A673 (cell line): Measurements from ENCODE around the gene KCNMA1. TPM values are rescaled to one million over a fixed set of nuclear protein-coding genes. Genes with fewer than 3 reads are reported as not detected.

Experiments used
- BruUV-seq: library from RNA; stranded (reverse); fragments of 400-500 nt; replicated peaks from 2 replicates; lab custom pipeline; 2021; lab: Mats Ljungman, UMichigan
- CTCF ChIA-PET: fragments of 300-600 bp; sonication (Branson Sonifier 250); formaldehyde crosslinking; loops from one replicate; lab custom pipeline; 2022; ENCODE audit warnings: antibody characterized with exemption; lab: Charles Lee
- POLR2A ChIA-PET: fragments of 300-600 bp; sonication (Branson Sonifier 250); formaldehyde crosslinking; loops from one replicate; lab custom pipeline; 2022; ENCODE audit warnings: antibody characterized with exemption; ENCODE audit not compliant: low non-redundant PET; lab: Charles Lee
- DNase-seq: peaks from one replicate; pipeline ENCODE4 v3.0.0-alpha.2; 2015; ENCODE audit warnings: low spot score
- H3K27ac ChIP-seq: fragments of 200-600 bp; sonication (generic); 2 replicates; pipeline ENCODE4 v1.5.1; 2016; ENCODE audit warnings: mixed run types, low read depth, mild to moderate bottlenecking, mixed read lengths, antibody characterized with exemption, low read length; ENCODE audit not compliant: poor library complexity, severe bottlenecking
- H3K27me3 ChIP-seq: fragments of 200-600 bp; sonication (generic); replicated peaks from 2 replicates; pipeline ENCODE4 v1.6.1; 2017; ENCODE audit warnings: mixed run types, low read depth, mild to moderate bottlenecking, mixed read lengths, antibody characterized with exemption, low read length; ENCODE audit not compliant: insufficient read depth, poor library complexity
- H3K36me3 ChIP-seq: fragments of 200-600 bp; sonication (generic); 2 replicates; pipeline ENCODE4 v1.6.1; 2016; ENCODE audit warnings: mixed run types, mild to moderate bottlenecking, mixed read lengths, antibody characterized with exemption, low read length; ENCODE audit not compliant: insufficient read depth, poor library complexity, severe bottlenecking
- H3K4me1 ChIP-seq: fragments of 200-600 bp; sonication (generic); 2 replicates; pipeline ENCODE4 v1.6.1; 2017; ENCODE audit warnings: mixed run types, mild to moderate bottlenecking, mixed read lengths, antibody characterized with exemption, low read length; ENCODE audit not compliant: insufficient read depth, poor library complexity, severe bottlenecking
- H3K4me3 ChIP-seq: fragments of 200-600 bp; sonication (generic); 2 replicates; pipeline ENCODE4 v1.5.1; 2016; ENCODE audit warnings: low read depth, mixed run types, mild to moderate bottlenecking, mixed read lengths, low read length; ENCODE audit not compliant: poor library complexity, severe bottlenecking
- H3K9me3 ChIP-seq: fragments of 200-600 bp; sonication (generic); 2 replicates; pipeline ENCODE4 v1.6.1; 2016; ENCODE audit warnings: mixed run types, low read depth, mild to moderate bottlenecking, mixed read lengths, antibody characterized with exemption, low read length; ENCODE audit not compliant: poor library complexity, severe bottlenecking
- CTCF ChIP-seq: fragments of 300-800, 200-600 bp; sonication (generic); conservative IDR thresholded peaks from 2 replicates; pipeline ENCODE4 v1.5.1; 2017; ENCODE audit warnings: low read depth, mild to moderate bottlenecking, antibody characterized with exemption, low read length, moderate library complexity, mixed read lengths
- EZH2 ChIP-seq: fragments of 200-600 bp; sonication (generic); IDR thresholded peaks from 2 replicates; pipeline ENCODE4 v1.6.1; 2017; ENCODE audit warnings: borderline replicate concordance, low read depth, mild to moderate bottlenecking, mixed read lengths, antibody characterized with exemption, low read length; ENCODE audit not compliant: poor library complexity, severe bottlenecking
- intact Hi-C: fragments of 100-400 bp; cut with micrococcal nuclease; formaldehyde crosslinking; loops from one replicate; pipeline ENCODE4 v1.10.0; 2022; ENCODE audit not compliant: unreplicated experiment
- total RNA-seq: library from RNA; stranded (reverse); gene quantifications from 2 replicates; pipeline ENCODE4 v1.2.3, GENCODE V29; 2021

Gene KCNMA1
- total RNA-seq, 1 experiment from 2014 or later, result 0.84 TPM

- Histone ChIP-seq H3K36me3 (no peaks in the 10 kb centered on the region), H3K9me3 (no peaks in the 10 kb centered on the region), H3K4me3 (no peak overlapping the region), H3K4me1 (no peaks in the 10 kb centered on the region), H3K27ac (no peak overlapping the region), H3K27me3 (no peaks in the 10 kb centered on the region)
- CTCF ChIA-PET, result interaction anchor here (1.2 kb wide), 1 partner anchor 183 kb away, joined by 4 read pairs; no protein-coding TSS in a partner anchor
- TF ChIP-seq EZH2, result no peak
- no peak for TF ChIP-seq CTCF
- no TSS peak for BruUV-seq
- POLR2A ChIA-PET, result no interaction called here
- intact Hi-C loops, result no loop called here
- DNase-seq, result no peak
These were observed 288.4 kb downstream of the KCNMA1 start for GRCh38 chr10:77349226-77349625.

DNA sequence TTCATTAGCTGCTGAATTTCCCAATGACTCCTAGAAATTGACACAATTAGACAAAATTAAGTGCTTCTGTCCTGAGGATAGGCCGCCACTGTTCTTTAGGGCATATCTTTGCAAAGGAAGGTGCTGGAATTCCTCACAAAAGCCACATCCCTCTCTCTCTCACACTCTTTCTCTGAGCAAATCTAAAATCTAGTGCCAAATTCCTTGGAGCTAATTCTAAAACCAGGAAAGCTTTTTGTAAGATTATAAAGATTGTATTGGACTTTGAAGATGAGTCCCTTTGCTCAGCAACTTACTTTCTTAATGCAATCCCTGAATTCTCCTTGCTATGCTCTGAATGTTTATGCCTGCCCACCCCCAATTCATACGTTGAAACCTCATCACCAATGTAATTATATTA, 288.9 kb downstream of the KCNMA1 start:
- no peaks in the 10 kb centered on the region for H3K27me3 ChIP-seq
- BruUV-seq, result no TSS peak
- CTCF ChIA-PET, result interaction anchor here (1.2 kb wide), 1 partner anchor 183 kb away, joined by 4 read pairs; no protein-coding TSS in a partner anchor
- no peak for TF ChIP-seq CTCF
- TF ChIP-seq EZH2, result no peak
- H3K4me3 ChIP-seq, result no peak overlapping the region
- H3K36me3 ChIP-seq, result no peaks in the 10 kb centered on the region
- intact Hi-C loops, result no loop called here
- H3K4me1 ChIP-seq, result no peaks in the 10 kb centered on the region
- POLR2A ChIA-PET, result no interaction called here
- H3K9me3 ChIP-seq, result no peaks in the 10 kb centered on the region
- DNase-seq, result no peak
- H3K27ac ChIP-seq, result no peak overlapping the region

DNA sequence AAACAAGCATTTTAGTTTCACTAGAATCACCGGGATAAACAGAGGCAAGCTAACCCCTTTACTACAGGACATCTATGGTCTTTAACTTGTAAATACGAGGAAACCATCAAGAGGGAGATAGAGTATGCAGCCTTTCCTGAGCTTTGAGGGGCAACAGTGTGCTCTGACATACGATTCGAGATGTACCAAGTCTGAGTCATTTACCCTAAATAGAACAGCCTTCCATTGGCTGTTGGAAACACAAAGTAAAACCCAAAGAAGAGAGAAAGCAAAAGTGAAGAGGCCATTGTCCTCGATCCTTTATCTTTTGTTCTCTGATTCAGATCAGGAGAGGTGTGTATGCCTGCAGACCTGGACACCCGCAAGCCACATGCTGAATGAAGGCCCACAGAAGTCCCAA, 289.5 kb downstream of the KCNMA1 start:
- H3K9me3 ChIP-seq, result no peaks in the 10 kb centered on the region
- no peaks in the 10 kb centered on the region for H3K27me3 ChIP-seq
- H3K27ac ChIP-seq, result no peak overlapping the region
- H3K4me1 ChIP-seq, result no peaks in the 10 kb centered on the region
- CTCF ChIA-PET, result interaction anchor here (1.2 kb wide), 1 partner anchor 182 kb away, joined by 4 read pairs; no protein-coding TSS in a partner anchor
- H3K4me3 ChIP-seq, result no peak overlapping the region
- POLR2A ChIA-PET, result no interaction called here
- intact Hi-C loops, result no loop called here
- BruUV-seq, result no TSS peak
- DNase-seq, result no peak
- no peaks in the 10 kb centered on the region for H3K36me3 ChIP-seq
- TF ChIP-seq EZH2, result no peak
- no peak for TF ChIP-seq CTCF
